CMK (cell line): Measurements from ENCODE around the gene LPP.
"Not testable (repeated sequence)": the region's sequence is repeated elsewhere in the genome, so short reads cannot be mapped to it uniquely, and the experiment has no call there.

Experiments used
- DNase-seq: peaks from one replicate; pipeline ENCODE4 v3.0.0-alpha.2; 2010; ENCODE audit warnings: low read depth

Gene LPP

GRCh38 chr3:188154014-188154808, at the start of gene LPP:
Gene LPP, plus strand, starts transcription at chr3:188154157. Its CDS starts 251,964 bp downstream, at chr3:188406121.
- DNase-seq = no peak

- no peak for DNase-seq
Measured at GRCh38 chr3:188106006-188106405, 48.0 kb upstream of the LPP start.

- no peak for DNase-seq
Measured at GRCh38 chr3:188106454-188106853, 47.5 kb upstream of the LPP start.

- DNase-seq = no peak
Measured at GRCh38 chr3:188106887-188107830, 46.8 kb upstream of the LPP start.

DNA sequence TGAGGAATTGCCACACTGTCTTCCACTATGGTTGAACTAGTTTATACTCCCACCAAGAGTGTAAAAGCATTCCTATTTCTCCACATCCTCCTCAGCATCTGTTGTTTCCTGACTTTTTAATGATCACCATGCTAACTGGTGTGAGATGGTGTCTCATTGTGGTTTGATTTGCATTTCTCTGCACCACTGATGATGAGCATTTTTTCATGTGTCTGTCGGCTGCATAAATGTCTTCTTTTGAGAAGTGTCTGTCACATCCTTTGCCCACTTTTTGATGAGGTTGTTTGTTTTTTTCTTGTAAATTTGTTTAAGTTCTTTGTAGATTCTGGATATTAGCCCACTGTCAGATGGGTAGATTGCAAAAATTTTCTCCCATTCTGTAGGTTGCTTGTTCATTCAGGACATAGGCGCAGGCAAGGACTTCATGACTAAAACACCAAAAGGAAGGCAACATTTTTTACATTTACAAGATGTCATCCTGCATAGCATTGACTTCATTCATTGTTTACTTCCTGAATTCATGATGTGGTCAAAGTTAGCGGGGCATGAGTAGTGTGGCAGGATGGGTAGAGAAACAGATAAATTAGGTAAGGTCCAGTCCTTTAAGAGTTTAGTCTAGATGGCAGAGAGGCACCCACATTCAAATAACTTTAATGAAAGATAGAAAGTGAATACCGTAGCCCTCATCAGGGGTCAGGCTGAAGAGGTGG, 45.1 kb upstream of the LPP start:
- DNase-seq = no peak

GRCh38 chr3:188111002-188111584, 42.9 kb upstream of the LPP start:
- no peak for DNase-seq

DNA sequence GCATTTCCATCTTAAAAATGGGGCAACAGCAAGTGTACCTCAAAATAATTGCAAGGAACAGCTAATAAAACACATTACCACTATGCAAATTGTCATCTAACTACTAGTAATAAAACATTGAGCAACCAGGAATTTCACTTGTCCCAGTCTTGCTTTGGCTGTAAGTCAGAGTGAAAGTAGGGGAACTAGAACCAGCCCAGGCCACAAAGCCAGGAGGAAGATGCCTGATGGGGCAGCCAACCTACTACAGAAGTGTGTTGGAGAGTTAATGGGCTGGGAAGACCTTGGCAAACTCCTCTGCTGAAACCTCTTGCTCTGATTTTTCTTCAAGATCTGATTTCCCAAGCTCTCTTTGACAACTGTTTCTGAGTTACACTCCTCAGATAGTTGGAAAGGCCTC, 40.2 kb upstream of the LPP start:
- no peak for DNase-seq

DNA sequence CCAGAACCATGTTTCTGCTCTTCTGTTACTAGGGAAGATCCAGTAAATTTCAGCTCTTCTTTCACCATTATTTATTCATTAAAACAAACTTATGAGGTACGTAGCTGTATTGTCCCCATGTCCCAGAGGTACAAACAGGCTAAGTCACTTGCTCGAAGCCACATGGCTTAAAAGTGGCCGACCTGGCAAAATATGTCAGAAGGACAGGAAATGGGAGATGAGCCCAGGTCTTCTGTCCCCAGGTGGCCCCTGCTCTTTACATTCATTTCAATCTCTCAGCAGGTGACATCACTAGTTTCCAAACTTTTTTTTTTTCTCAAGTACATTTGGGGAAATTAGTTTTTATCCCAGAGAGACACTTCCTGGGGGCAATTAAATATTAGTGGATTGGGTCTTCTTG, 34.1 kb upstream of the LPP start:
- DNase-seq = no peak

GRCh38 chr3:188122571-188123169, 31.3 kb upstream of the LPP start:
- DNase-seq = no peak

GRCh38 chr3:188123170-188123905, 30.6 kb upstream of the LPP start:
- DNase-seq = no peak

- no peak for DNase-seq
Measured at GRCh38 chr3:188124184-188124583, 29.8 kb upstream of the LPP start.

- no peak for DNase-seq
Measured at GRCh38 chr3:188125076-188125475, 28.9 kb upstream of the LPP start.

DNA sequence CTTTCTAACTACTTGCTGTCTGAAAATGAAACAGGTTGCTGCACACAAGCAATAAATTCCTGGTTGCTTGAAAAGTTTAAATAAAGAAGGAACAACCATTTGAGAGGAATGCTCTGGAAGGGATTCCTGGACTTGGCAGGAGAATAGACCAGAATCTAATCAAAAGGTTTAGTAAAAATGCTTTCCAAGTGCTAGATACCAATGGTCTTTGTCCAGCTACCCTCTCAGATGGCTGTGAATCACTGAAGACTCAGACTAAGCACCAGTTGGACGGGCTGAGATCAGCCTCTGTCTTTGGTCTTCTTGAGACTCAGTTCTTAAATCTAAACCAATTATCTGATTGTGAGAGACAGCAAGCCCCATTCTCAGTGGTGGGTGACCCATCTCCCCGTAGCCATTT, 27.7 kb upstream of the LPP start:
- DNase-seq = no peak

- DNase-seq = no peak
Measured at GRCh38 chr3:188126934-188127333, 27.0 kb upstream of the LPP start.

DNA sequence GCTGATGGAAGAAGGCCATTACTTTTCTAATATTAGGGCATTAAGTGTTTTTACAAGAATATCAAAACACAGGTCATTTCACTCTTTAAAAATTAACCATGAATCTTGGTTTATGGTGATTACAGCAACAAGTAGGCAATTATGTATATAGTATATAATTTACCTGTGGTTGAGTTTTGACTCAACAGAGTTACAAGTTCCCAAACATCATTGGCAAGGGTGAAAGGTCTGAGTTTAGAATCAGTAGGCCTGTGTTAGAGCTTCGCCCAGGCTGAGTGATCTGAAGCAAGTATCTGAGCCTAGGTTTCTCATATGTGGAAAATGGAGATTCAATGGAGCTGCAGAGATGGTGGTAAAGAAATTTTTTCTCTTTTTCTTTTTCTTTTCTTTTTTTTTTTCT, 25.1 kb upstream of the LPP start:
- DNase-seq = no peak

- not testable (repeated sequence) for DNase-seq
Measured at GRCh38 chr3:188131023-188131422, 22.9 kb upstream of the LPP start.

DNA sequence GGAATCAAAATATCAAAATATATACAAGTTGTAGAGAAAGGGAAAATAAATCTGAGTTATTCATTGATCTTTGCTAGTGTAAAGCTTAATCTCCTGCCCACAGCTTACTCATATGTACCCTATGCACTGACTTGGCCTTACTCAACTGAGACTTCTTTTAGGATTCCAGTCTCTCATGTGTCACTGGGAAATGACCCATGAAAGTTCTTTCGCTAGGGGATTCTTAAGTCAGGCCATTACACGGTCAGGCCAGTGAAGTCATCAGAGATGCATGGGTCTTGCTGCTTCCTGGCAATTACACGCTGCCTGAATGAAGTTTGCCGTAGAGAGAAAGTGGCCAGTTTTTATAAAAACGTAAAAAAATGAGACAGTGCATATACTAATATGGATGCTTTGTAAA, 20.7 kb upstream of the LPP start:
- DNase-seq = no peak

DNA sequence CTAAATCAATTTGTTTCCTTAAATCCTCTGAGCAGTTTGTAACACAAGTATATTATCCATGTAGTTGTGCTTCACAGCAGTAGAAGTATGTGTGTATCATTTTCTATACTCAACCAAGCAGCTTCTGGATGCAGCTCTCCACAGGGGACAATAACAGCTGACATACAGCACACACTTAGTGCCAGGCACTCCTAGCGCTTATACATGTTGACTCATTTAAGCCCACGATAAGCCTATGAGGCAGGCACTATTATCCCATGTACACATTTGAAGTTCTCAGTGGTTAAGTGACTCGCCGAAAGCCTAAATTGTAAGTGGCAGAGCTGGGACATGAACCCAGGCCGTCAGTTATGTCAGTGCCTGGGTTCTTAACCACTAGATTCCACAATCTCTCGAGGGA, 20.3 kb upstream of the LPP start:
- DNase-seq = no peak

DNA sequence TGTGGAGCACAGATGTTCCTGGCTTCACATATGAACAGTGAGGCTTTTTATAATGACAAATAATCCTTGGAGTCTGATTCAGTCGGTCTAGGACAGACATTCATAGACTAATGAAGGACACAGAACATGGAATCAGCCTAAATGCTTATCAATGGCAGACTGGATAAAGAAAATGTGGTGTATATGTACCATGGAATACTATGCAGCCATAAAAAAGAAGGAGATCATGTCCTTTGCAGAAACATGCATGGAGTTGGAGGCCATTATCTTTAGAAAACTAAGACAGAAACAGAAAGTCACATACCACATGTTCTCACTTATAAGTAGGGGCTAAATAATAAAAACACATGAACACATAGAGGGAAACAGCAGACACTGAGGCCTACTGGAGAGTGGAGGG, 19.9 kb upstream of the LPP start:
- DNase-seq = no peak

DNA sequence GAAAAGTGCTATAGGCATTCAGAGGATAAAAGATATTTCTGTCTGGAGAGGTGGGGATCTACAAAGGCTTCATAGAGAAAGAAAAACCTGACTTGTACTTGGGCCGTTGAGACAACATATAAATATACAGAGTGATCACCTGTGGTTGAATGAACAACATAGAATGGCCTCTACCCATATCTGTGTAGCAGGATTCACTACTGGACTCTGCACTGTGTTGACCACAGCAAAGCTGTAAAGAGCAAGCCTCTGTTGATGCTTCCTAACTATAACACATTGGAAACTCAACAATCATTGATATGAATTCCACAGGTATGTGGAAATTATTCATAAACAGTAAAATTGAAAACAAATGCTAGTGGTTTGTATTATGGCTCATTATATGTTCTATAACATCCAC, 19.1 kb upstream of the LPP start:
- no peak for DNase-seq

DNA sequence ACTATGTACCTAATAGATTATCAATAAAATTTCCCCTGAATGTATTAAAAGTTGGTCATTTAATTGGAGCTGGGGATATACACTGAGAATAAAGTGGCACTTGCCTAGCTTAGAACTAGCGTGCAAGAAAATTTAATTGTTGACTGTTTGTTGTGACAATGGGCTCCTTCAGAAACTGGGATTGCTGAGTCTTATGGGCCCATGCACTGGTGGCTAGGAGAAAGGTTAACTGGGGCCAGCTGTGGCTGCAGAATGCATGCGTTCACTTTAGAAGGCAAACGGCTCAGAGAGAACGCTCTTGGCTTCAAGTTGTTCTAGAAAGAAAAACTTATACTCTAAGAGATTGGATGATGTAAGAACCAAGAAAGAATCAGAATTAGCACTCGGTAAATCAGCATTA, 18.7 kb upstream of the LPP start:
- no peak for DNase-seq
